GM10266 (cell line): Measurements from ENCODE around the gene CACNA1D.

ENCODE experiments used
- DNase-seq: peaks from one replicate; pipeline ENCODE4 v3.0.0; 2012; ENCODE audit errors: extremely low spot score
- CTCF ChIP-seq: IDR thresholded peaks from 2 replicates; pipeline ENCODE4 v1.5.1; 2012; ENCODE audit warnings: mild to moderate bottlenecking, low read depth; ENCODE audit not compliant: control insufficient read depth, insufficient read depth; ENCODE audit errors: missing control alignments

CACNA1D gene

GRCh38 chr3:53589201-53589600 lies 94.8 kb downstream of the CACNA1D start:
- DNase-seq = no peak
- TF ChIP-seq CTCF = no peak

GRCh38 chr3:53589806-53590205 lies 95.4 kb downstream of the CACNA1D start:
- TF ChIP-seq CTCF = no peak
- no peak for DNase-seq

GRCh38 chr3:53590606-53591005 lies 96.2 kb downstream of the CACNA1D start:
- no peak for DNase-seq
- TF ChIP-seq CTCF = no peak

- TF ChIP-seq CTCF = no peak
- no peak for DNase-seq
Observed at GRCh38 chr3:53591646-53592045, 97.2 kb downstream of the CACNA1D start.

GRCh38 chr3:53592862-53593261 lies 98.5 kb downstream of the CACNA1D start:
- no peak for TF ChIP-seq CTCF
- no peak for DNase-seq

- DNase-seq = no peak
- no peak for TF ChIP-seq CTCF
Observed at GRCh38 chr3:53593611-53594010, 99.2 kb downstream of the CACNA1D start.

- no peak for TF ChIP-seq CTCF
- DNase-seq = no peak
Observed at GRCh38 chr3:53594276-53594675, 99.9 kb downstream of the CACNA1D start.
